Activated T-helper 1 cell treated with anti-CD3 and anti-CD28 coated beads, Interleukin-12 subunit alpha, Interleukin-12 subunit beta, Interleukin-2, Interleukin-4 antibody, amounts not matched to agents 30 ng/mL and 10 ng/mL and 1 ng/mL, durations not matched to agents 14 hours and 24 hours and 36 hours (primary cell): ENCODE measurements around the gene MVD. TPM values are rescaled to one million over a fixed set of nuclear protein-coding genes. Genes with fewer than 3 reads are reported as not detected.
"Not testable (repeated sequence)": the region's sequence is repeated elsewhere in the genome, so short reads cannot be mapped to it uniquely, and the experiment has no call there.

Experiments used
- DNase-seq: peaks from one replicate; pipeline ENCODE4 v3.0.0; 2021; ENCODE audit warnings: low spot score
- H3K27ac Mint-ChIP-seq: one replicate; pipeline ENCODE4 v1.8.0; 2021; ENCODE audit warnings: mild to moderate bottlenecking, mixed read lengths
- H3K27me3 Mint-ChIP-seq: one replicate; pipeline ENCODE4 v1.8.0; 2022; ENCODE audit warnings: mild to moderate bottlenecking, moderate library complexity, mixed read lengths; ENCODE audit not compliant: insufficient read depth
- H3K36me3 Mint-ChIP-seq: one replicate; pipeline ENCODE4 v1.8.0; 2021; ENCODE audit warnings: low read depth, mixed read lengths
- H3K4me1 Mint-ChIP-seq: one replicate; pipeline ENCODE4 v1.8.0; 2021; ENCODE audit warnings: low read depth, mixed read lengths
- H3K4me3 Mint-ChIP-seq: one replicate; pipeline ENCODE4 v1.8.0; 2021; ENCODE audit warnings: mild to moderate bottlenecking, moderate library complexity, mixed read lengths
- H3K9me3 Mint-ChIP-seq: one replicate; pipeline ENCODE4 v1.8.0; 2021; ENCODE audit warnings: mixed read lengths
- intact Hi-C: fragments of 100-400 bp; cut with micrococcal nuclease; formaldehyde crosslinking; loops from one replicate; pipeline ENCODE4 v1.15.1; 2024
- total RNA-seq: library from RNA; stranded (reverse); gene quantifications from 2 replicates; pipeline ENCODE4 v1.2.3, GENCODE V29; 2022

MVD gene
- total RNA-seq, 1 donor from 2014 or later, result 88.8 TPM

DNA sequence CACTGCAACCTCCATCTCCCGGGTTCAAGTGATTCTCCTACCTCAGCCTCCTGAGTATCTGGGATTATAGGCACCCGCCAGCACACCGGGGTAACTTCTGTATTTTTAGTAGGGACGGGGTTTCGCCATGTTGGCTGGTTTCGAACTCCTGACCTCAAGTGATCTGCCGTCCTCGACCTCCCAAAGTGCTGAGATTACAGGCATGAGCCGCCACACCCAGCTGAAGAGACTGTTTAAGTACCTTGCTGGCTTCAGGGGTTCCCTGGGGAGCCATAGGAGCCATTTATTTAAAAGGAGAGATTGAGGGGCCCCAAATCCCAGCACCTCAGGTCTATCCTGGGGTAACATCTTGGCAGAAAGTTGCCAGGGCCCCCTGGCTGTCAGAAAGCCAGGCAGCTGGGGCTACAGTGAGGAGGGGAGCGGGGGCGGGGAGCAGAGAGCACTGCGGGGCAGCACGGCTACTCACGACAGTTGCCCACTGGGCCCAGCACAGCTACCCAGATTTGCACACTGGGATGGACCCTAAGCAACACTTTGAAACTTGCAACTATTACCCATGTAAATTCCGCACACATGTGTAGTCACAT, 21.8 kb upstream of the MVD start:
- H3K4me1 Mint-ChIP-seq, result peaks cover 38% of the 10 kb centered on the region
- H3K27me3 Mint-ChIP-seq, result peaks cover 3% of the 10 kb centered on the region
- peaks cover 5% of the 10 kb centered on the region for H3K36me3 Mint-ChIP-seq

DNA sequence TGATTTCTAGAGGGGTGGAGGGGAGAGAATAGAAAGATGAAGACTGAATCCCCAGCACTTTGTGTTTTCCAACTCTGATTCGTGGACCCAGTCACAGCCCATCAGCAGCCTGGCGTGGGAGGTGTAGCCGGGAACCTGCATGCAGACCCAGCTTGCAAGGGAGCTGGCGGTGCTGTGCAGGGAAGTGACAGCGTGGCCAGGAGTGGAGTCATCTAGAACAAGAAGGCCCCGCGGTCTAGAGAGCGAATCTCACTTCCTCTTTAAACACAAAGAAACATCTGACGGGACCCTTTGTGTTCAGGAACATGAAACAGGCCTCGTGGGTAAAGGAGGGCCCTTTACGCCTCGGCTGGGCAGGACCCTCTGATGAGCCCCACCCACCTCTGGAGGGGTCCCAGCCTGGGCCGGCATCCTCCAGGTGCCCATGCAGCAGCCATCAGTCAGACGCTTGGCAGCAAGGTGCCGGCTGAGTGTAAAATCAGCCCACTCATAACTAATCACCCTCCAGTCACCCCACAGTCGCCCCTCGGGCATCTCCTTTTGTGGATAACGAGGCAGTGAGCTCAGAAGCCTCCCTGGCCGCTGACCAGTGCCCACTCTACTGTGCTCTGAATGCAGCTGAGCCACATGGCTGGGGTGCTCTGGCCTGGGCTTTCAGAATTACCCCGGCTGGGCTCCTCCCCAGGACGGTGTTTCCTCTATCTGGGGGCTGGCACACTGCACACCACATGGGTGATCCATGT, 19.0 kb upstream of the MVD start:
- DNase-seq, result peak; percentile 44
- no peaks in the 10 kb centered on the region for H3K9me3 Mint-ChIP-seq
- peaks cover 3% of the 10 kb centered on the region for H3K27me3 Mint-ChIP-seq
- peak overlapping the region; percentile 89 for H3K27ac Mint-ChIP-seq
- peaks cover 33% of the 10 kb centered on the region for H3K4me1 Mint-ChIP-seq
- peak overlapping the region; percentile 66 for H3K4me3 Mint-ChIP-seq
- peaks cover 5% of the 10 kb centered on the region for H3K36me3 Mint-ChIP-seq
- intact Hi-C loops, result loop anchor here (1.0 kb wide), 1 partner anchor 19 kb away; the partner anchor contains the start of gene MVD

More for the DNA sequence above, 21.8 kb upstream of the MVD start:
- intact Hi-C loops, result no loop called here
- Mint-ChIP-seq H3K9me3 (no peaks in the 10 kb centered on the region), H3K4me3 (peak overlapping the region; percentile 80), H3K27ac (no peak overlapping the region)
- no peak for DNase-seq

DNA sequence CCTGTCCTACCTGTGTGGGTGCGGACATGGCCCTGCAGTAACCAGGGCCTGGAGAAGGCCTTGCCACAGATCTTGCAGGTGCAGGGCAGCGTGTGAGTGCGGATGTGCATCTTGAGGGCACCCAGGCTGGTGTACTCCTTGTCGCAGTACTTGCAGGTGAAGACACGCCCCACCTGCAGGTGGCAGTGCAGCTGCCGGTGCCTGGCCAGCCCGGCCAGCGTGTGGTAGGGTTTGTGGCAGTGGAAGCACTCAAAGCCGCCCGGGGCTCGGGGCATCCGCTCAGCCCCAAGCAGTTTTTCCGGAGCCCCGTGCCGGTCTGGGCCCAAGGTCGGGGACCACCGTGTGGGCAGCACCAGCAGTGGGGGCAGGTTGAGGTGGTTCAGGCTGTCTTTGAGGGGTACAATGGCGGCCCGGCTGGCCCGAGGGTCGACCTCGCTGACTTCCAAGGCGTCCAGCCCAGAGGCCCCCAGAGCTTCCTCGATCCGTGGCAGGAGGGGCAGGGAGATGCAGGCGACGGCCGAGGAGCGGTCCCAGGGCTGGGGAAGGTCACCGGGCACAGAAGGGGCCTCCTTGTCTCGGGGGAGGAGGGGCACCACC, 18.3 kb upstream of the MVD start:
- intact Hi-C loops, result loop anchor here (1.0 kb wide), 1 partner anchor 18 kb away; the partner anchor contains the start of gene MVD
- Mint-ChIP-seq H3K9me3 (no peaks in the 10 kb centered on the region), H3K4me3 (peak overlapping the region; percentile 66), H3K36me3 (peaks cover 5% of the 10 kb centered on the region), H3K27ac (peak overlapping the region; percentile 89), H3K4me1 (peaks cover 33% of the 10 kb centered on the region), H3K27me3 (peaks cover 3% of the 10 kb centered on the region)
- DNase-seq, result no peak

DNA sequence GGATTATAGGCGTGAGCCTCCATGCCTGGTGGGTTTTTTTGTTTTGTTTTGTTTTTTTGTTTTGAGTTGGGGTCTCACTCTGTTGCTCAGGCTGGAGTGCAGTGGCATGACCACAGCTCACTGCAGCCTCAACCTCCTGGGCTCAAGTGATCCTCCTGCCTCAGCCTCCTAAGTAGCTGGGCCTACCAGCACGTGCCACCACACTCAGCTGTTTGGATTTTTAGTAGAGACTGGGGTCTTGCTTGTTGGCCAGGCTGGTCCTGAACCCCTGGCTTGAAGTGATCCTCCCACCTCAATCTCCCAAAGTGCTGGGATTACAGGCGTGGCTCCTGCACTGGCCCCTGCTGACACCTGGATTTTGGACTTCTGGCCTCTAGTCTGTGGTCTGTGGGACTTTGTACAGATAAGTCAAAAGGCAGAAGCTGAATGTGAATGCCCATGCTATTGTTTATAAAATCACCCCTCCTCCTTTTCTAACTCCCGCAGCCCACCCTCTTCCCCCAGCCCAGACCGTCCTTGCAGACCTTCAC, 17.7 kb upstream of the MVD start:
- no peak for DNase-seq
- Mint-ChIP-seq H3K4me1 (peaks cover 33% of the 10 kb centered on the region), H3K36me3 (peaks cover 8% of the 10 kb centered on the region), H3K27ac (no peak overlapping the region), H3K9me3 (no peaks in the 10 kb centered on the region), H3K4me3 (no peak overlapping the region), H3K27me3 (peaks cover 3% of the 10 kb centered on the region)
- intact Hi-C loops, result loop anchor here (1.0 kb wide), 1 partner anchor 17 kb away; the partner anchor contains the start of gene MVD

DNA sequence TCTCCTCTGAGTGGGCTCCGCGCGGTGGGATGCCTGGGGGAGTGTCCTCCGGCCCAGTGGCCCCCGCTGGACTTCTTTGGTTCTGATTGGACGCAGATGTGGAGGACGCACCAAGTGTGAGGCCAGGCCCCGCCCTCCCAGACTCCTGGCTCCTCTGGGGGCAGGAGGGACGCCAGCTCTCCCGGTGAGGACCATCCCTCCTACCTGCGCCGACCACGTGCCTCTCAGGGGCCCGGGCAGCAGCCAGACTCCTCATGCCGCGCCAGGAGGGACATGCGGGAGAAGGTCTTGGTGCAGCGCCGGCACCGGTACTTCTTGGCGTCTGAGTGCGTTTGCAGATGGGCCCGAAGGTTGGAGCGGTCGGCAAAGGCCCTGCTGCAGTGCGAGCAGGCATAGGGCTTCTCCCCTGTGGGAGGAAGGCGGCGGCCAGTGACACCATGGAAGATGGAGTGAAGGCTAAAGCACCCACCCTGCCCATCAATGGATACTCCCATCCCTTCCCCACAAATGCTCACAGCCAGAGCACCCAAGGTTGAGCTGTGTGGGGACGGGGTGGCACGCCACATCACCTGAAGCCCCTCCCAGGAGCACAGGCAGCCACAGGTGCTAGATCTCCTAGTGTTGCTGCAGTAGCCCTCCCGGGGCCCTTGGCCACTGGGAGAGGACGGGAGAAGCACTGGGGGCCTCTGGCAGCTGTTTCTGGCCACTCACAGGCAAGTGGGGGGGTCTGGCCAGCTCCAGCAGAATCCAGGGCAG, 15.5 kb upstream of the MVD start:
- intact Hi-C loops, result no loop called here
- no peaks in the 10 kb centered on the region for H3K9me3 Mint-ChIP-seq
- DNase-seq, result no peak
- no peak overlapping the region for H3K4me3 Mint-ChIP-seq
- H3K36me3 Mint-ChIP-seq, result peaks cover 10% of the 10 kb centered on the region
- no peak overlapping the region for H3K27ac Mint-ChIP-seq
- no peaks in the 10 kb centered on the region for H3K27me3 Mint-ChIP-seq
- H3K4me1 Mint-ChIP-seq, result peaks cover 20% of the 10 kb centered on the region

DNA sequence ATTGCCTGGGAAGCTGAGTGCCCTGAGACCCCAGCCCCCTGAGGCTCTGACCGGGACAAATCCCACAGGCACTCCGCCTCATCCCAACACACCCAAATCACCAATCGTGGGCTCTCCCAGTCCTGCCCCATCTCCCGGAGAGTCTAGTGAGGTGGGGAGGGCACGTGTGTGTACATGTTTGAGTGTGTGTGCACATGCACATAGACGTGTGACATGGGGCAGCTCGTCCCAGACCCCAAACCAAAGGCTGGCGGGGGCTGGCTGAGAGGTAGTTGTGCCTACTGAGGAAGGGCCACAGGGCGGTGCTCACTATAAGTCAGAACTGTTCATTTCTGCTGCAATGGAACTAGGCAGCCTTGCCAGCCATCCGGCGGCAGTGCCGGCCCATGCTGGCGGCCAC, 14.8 kb upstream of the MVD start:
- H3K4me1 Mint-ChIP-seq, result peaks cover 20% of the 10 kb centered on the region
- intact Hi-C loops, result no loop called here
- H3K27ac Mint-ChIP-seq, result no peak overlapping the region
- H3K27me3 Mint-ChIP-seq, result no peaks in the 10 kb centered on the region
- H3K4me3 Mint-ChIP-seq, result no peak overlapping the region
- no peaks in the 10 kb centered on the region for H3K9me3 Mint-ChIP-seq
- DNase-seq, result no peak
- H3K36me3 Mint-ChIP-seq, result peaks cover 10% of the 10 kb centered on the region

DNA sequence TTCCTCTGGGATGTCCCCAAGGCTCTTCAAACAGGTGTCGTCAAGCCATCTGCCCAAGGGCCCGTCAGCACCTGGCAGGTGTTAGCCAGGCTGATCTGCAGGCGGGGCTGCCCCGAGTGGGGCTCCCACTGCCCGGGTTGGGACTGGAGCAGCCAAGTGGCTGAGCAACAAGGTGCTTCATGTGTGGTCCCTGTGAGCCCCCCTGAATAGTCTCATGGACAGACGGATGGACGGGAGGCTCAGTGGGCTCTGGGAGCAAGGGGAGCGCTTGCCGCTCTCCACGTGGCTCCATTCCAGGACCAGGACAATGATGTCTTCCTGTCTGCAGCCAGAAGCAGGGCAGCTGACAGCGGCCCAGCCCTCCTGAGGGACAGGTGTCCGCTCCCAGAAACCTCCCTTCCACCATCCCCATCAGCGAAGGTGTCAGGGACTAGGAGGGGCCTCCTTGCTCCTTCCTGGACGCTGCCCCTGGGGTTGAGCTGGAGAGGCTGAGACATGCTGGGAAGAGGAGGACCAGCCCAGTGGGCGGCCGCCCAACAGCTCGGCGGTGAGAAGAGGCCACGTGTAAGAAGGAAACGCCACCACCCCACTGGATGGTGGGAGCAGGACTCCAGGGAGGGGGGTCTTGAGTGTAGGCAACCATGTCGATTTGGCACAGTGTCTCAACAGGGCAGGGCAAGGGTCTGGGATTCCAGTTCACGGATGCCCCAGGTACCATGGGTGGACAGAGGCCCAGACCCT, 13.8 kb upstream of the MVD start:
- Mint-ChIP-seq H3K27ac (no peak overlapping the region), H3K9me3 (no peaks in the 10 kb centered on the region), H3K4me3 (no peak overlapping the region), H3K27me3 (no peaks in the 10 kb centered on the region), H3K4me1 (peaks cover 10% of the 10 kb centered on the region), H3K36me3 (peaks cover 10% of the 10 kb centered on the region)
- intact Hi-C loops, result no loop called here
- DNase-seq, result no peak

DNA sequence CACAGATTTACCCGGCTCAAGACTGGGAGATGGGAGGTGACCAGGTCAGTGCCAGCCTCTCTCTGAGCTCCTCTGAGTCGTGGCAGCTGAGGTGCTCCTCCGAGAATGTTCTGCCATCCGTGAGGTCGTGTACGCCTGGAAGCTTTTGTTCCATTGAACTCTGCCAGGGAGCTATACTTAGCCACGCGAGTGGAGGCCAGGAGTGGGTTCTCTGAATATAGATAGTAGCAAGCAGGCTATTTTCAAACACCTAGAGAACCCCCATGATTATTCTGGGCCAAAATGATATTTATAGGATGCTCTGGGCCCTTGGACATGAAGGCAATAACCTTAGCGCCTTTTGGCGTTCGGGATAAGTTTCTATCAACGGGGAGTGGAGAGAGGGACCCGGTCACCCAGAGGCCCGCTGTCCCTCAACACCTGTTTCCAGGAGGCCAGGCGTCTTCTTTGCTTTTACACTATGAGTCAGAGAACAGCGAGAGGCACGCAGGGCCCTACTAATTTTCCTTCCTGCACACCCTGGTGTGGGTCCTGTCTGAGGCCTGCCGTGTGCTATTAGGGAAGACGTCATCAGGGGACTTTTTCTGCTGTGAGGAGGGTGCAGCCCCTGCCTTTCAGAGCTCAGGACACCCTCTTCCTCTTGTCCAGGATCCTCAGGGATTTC, 11.0 kb upstream of the MVD start:
- Mint-ChIP-seq H3K4me3 (no peak overlapping the region), H3K27ac (no peak overlapping the region), H3K9me3 (no peaks in the 10 kb centered on the region), H3K27me3 (no peaks in the 10 kb centered on the region), H3K36me3 (peaks cover 7% of the 10 kb centered on the region), H3K4me1 (no peaks in the 10 kb centered on the region)
- no peak for DNase-seq
- intact Hi-C loops, result no loop called here

DNA sequence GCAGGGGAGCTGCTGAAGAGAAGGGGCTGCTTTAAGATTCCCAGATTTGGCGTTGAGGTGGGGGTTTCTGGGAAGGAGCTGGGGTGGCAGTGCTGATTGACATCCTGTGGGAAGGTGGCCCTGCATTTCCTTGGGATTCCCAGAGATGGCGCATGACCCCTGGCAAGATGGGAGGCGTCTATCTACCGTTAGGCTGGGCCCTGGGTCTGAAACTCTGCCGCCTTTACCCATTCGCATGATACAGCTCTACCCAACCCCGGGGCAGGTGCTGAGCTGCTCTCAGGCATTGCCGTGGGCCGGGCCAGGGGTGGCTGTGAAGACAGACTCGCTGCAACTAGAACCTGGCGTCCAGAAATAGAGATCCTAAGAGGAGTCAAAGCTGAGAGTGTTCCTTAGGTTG, 9.9 kb upstream of the MVD start:
- H3K4me1 Mint-ChIP-seq, result no peaks in the 10 kb centered on the region
- H3K9me3 Mint-ChIP-seq, result no peaks in the 10 kb centered on the region
- intact Hi-C loops, result no loop called here
- no peaks in the 10 kb centered on the region for H3K27me3 Mint-ChIP-seq
- no peak overlapping the region for H3K27ac Mint-ChIP-seq
- DNase-seq, result no peak
- H3K4me3 Mint-ChIP-seq, result no peak overlapping the region
- H3K36me3 Mint-ChIP-seq, result peaks cover 11% of the 10 kb centered on the region

DNA sequence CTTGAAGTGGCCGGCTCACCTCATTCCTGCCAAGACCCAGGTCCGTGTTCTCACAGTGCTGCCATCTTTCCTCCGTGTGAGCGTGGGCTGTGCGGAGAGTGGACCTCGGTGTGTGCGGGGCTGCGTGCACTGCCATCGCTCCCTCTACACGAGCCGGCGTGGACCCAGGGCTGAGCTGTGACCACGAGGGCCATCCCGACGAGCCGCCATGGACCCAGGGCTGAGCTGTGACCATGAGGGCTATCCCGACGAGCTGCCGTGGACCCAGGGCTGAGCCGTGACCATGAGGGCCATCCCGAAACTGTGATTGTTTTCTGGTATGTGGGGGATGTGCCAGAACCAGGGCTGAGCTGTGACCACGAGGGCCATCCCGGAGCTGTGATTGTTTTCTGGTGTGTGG, 8.9 kb upstream of the MVD start:
- DNase-seq, result no peak
- Mint-ChIP-seq H3K9me3 (no peaks in the 10 kb centered on the region), H3K4me3 (no peak overlapping the region), H3K36me3 (peaks cover 13% of the 10 kb centered on the region), H3K4me1 (no peaks in the 10 kb centered on the region), H3K27ac (no peak overlapping the region), H3K27me3 (no peaks in the 10 kb centered on the region)
- intact Hi-C loops, result no loop called here

DNA sequence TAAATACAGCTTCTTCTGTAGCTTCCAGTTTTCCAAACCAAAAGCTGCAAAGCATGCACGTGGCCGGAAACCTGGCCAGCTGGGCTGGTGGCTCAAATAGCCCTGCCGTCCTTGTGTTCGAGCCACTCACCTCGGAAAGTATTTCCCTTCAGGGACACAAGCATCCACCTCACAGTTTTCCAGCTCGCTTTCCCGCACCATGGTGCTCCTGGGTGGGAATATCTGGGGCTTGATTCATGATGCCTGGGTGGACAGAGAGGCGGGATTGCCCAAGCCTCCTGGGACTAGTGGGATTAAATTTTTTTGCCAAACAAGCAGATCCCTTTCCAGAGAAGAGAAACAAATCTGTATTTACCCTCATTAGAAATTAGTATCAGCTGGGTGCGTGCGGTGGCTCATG, 7.1 kb upstream of the MVD start:
- H3K36me3 Mint-ChIP-seq, result peaks cover 11% of the 10 kb centered on the region
- H3K27me3 Mint-ChIP-seq, result no peaks in the 10 kb centered on the region
- no peak overlapping the region for H3K4me3 Mint-ChIP-seq
- H3K9me3 Mint-ChIP-seq, result no peaks in the 10 kb centered on the region
- intact Hi-C loops, result loop anchor here (10.0 kb wide), 1 partner anchor 1285 kb away; the partner anchor contains the start of gene FBXO31
- peaks cover 3% of the 10 kb centered on the region for H3K4me1 Mint-ChIP-seq
- no peak overlapping the region for H3K27ac Mint-ChIP-seq
- no peak for DNase-seq

DNA sequence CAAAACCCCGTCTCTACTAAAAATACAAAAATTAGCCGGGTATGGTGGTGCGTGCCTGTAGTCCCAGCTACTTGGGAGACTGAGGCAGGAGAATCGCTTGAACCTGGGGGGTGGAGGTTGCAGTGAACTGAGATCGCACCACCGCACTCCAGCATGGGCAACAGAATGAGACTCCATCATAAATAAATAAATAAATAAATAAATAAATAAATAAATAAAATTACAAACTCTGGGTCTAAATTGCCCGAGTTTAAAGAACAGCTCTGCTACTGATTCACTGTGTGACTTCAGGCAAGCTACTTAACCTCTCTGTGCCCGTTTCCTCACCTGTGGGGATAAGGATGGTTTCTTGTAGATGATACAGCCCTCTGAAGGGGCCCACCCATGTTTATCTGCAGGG, 6.6 kb upstream of the MVD start:
- H3K27me3 Mint-ChIP-seq, H3K4me3 Mint-ChIP-seq, DNase-seq, H3K9me3 Mint-ChIP-seq, H3K4me1 Mint-ChIP-seq, H3K27ac Mint-ChIP-seq: not testable (repeated sequence)
- intact Hi-C loops, result loop anchor here (10.0 kb wide), 1 partner anchor 1285 kb away; the partner anchor contains the start of gene FBXO31
- peaks cover 11% of the 10 kb centered on the region for H3K36me3 Mint-ChIP-seq
